Thoracic aorta endothelial cell (primary cell): Measurements from ENCODE around the gene SNX7. TPM values are rescaled to one million over a fixed set of nuclear protein-coding genes. Genes with fewer than 3 reads are reported as not detected.

Source experiments
- total RNA-seq: library from RNA; depleted of rRNA; stranded (reverse); fragments of >200 nt; gene quantifications from 2 replicates; pipeline ENCODE4 v1.2.3, GENCODE V29; 2012

The SNX7 gene, protein sequence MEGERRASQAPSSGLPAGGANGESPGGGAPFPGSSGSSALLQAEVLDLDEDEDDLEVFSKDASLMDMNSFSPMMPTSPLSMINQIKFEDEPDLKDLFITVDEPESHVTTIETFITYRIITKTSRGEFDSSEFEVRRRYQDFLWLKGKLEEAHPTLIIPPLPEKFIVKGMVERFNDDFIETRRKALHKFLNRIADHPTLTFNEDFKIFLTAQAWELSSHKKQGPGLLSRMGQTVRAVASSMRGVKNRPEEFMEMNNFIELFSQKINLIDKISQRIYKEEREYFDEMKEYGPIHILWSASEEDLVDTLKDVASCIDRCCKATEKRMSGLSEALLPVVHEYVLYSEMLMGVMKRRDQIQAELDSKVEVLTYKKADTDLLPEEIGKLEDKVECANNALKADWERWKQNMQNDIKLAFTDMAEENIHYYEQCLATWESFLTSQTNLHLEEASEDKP
- total RNA-seq, result 76.6 and 77.2 TPM in 2 replicates

DNA sequence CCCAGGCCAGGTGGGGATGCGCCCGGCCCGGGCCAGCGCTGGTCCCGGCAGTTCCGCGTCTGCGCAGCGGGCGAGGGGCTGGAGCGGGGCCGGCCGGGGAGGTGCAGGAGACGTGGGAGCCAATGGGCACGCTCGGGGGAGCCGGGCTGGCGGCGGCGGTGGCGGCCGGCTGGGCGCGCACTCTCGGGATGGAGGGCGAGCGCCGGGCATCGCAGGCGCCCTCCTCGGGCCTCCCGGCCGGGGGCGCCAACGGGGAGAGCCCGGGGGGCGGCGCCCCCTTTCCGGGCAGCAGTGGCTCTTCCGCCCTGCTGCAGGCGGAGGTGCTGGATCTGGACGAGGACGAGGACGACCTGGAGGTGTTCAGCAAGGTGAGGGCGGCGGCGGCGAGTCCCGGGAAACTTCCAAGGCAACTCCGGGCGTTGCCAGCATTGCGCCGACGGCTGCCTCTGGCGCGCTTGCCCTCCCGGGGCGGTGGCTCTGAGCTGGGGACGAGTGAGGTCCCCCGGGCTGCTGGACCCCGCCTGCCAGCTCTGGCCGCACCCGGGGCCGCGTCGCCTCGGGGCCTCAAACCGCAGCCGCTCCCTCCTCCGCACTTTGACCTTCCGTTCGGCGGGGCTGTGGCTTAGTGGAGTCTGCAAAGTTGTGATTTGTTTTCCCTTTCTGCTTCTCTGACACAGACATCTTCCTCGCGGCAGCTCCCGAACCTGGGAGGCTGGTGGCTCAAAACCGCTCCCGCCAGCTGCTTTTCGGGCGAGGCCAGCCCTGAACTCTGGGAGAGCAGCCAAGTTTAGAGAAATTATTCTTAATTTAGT lies at the start of gene SNX7:
Gene SNX7, plus strand, starts transcription at position 178 of the 812 bp plus-strand sequence. Its CDS starts 11 bp downstream, at position 189.

